Lung (tissue), 12 donors: ENCODE data around the gene CAVIN4. TPM values are rescaled to one million over a fixed set of nuclear protein-coding genes. Genes with fewer than 3 reads are reported as not detected.

Experiments used
- ATAC-seq: fragments of 200-7000 bp; cut with Tn5 transposase; one replicate; pipeline ENCODE4 v1.9.1; 2020; ENCODE audit warnings: moderate number of reproducible peaks; ENCODE audit not compliant: insufficient read depth, low FRiP score
- DNase-seq, 3 donors: peaks; one replicate each; pipeline ENCODE4 v3.0.0-alpha.2; 2013 to 2017
- H3K27ac ChIP-seq, 2 donors: one replicate each; pipeline ENCODE4 v1.5.1; 2013; ENCODE audit warnings: mild to moderate bottlenecking in 2 of 2, moderate library complexity in 2 of 2, control low read depth in 1 of 2, inconsistent platforms in 1 of 2, low read depth in 1 of 2, low read length in 1 of 2
- H3K27me3 ChIP-seq, 3 donors: one replicate each; pipeline ENCODE4 v1.5.1; 2013; ENCODE audit warnings: low read length in 2 of 3; ENCODE audit not compliant: control insufficient read depth in 3 of 3, insufficient read depth in 3 of 3
- H3K36me3 ChIP-seq, 4 donors: one replicate each; pipeline ENCODE4 v1.5.1; 2013; ENCODE audit warnings: low read length in 4 of 4, mild to moderate bottlenecking in 1 of 4, moderate library complexity in 1 of 4; ENCODE audit not compliant: control insufficient read depth in 4 of 4, insufficient read depth in 4 of 4
- H3K4me1 ChIP-seq, 5 donors: one replicate each; pipeline ENCODE4 v1.5.1; 2013; ENCODE audit warnings: low read length in 5 of 5, mild to moderate bottlenecking in 2 of 5, moderate library complexity in 1 of 5; ENCODE audit not compliant: control insufficient read depth in 5 of 5, insufficient read depth in 5 of 5
- H3K4me3 ChIP-seq: one replicate; pipeline ENCODE4 v1.5.1; 2013; ENCODE audit warnings: mild to moderate bottlenecking, control low read depth, moderate library complexity
- H3K9ac ChIP-seq, 2 donors: one replicate each; pipeline ENCODE4 v1.5.1; 2013; ENCODE audit warnings: low read length in 2 of 2, control low read depth in 1 of 2; ENCODE audit not compliant: insufficient read depth in 1 of 2
- H3K9me3 ChIP-seq, 4 donors: one replicate each; pipeline ENCODE4 v1.5.1; 2013; ENCODE audit warnings: low read length in 3 of 4, mild to moderate bottlenecking in 1 of 4, moderate library complexity in 1 of 4; ENCODE audit not compliant: control insufficient read depth in 4 of 4, insufficient read depth in 3 of 4
- WGBS, 2 donors: extraction: QIAGEN DNeasy Blood & Tissue Kit; methylation state at CpG; one replicate each; pipeline ENCODE4 v1.1.7; 2013; 5-methylcytosine and 5-hydroxymethylcytosine counted together
- polyA plus RNA-seq, 2 donors: library from polyadenylated mRNA; stranded (reverse); fragments of 200-250 nt; gene quantifications; one replicate each; pipeline ENCODE4 v1.2.1, GENCODE V29; 2013
- total RNA-seq, 2 donors: library from RNA; depleted of rRNA in 1 of 2; stranded (reverse); fragments of >200 nt in 1 of 2; gene quantifications; one replicate each; pipeline ENCODE4 v1.2.1, GENCODE V29; 2014 to 2021
- TF ChIP-seq, protein P1 (sequence below): IDR thresholded peaks from 2 replicates; pipeline ENCODE4 v1.5.1; 2012; ENCODE audit warnings: mild to moderate bottlenecking; ENCODE audit errors: control extremely low read depth, extremely low read depth
- donor health status: control.
- donor health status: control.
- donor health status: Bipolar disorder and iron deficiency.
- donor health status: healthy.
- donor health status: DM: yes; HTN: yes; CAD: no.

CAVIN4 gene
- total and polyA plus RNA-seq, 4 donors = 0.22 to 1.3 (median 0.48) TPM

DNA sequence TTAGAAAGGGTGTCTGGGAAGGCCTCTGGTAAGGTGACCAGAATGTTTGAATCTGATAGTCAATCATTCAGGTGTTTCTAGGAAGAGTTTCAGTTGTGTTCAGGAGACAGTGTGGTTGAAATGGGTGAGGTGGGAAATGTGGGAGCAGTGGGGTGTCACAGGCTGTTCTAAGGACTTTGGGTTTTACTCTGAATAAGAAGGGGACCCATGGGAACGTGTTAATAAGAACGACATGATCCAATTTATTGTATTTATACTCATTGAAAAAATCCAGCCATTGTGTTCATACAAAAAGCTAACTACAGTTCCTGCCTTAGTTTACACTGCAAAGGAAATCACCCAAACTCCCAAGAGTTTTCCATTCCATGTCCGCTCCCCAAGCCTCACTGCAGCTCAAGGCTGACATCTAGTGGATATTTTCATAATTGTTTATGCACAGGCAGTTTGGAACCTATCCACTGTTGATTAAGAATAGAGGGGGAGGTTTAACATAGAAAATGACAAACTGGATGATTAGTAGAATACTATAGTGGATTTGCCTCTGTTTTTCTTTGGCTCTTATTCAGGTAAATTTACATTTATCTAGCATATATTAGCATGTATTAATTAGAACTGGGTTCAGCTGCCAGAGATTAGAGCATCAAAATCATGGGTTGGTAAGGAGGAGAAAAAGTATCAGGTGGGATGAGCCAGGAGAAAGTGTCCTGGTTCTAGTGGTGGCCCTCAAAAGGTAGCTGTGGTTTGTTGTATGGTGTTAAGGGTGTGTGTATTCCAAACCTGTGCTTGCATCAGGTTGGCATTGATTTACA lies 17.7 kb downstream of the CAVIN4 start:
- no peaks in the 10 kb centered on the region for H3K36me3 ChIP-seq
- no peak overlapping the region for H3K27ac ChIP-seq
- H3K9me3 ChIP-seq = no peaks in the 10 kb centered on the region
- ATAC-seq = no peak
- 23 to 39% methylated on average over 3 of the region's 3 CpGs for WGBS, 2 donors
- DNase-seq = peak; percentile 67 to 84 (median 83)
- no peak overlapping the region for H3K9ac ChIP-seq
- TF ChIP-seq, protein P1, sequence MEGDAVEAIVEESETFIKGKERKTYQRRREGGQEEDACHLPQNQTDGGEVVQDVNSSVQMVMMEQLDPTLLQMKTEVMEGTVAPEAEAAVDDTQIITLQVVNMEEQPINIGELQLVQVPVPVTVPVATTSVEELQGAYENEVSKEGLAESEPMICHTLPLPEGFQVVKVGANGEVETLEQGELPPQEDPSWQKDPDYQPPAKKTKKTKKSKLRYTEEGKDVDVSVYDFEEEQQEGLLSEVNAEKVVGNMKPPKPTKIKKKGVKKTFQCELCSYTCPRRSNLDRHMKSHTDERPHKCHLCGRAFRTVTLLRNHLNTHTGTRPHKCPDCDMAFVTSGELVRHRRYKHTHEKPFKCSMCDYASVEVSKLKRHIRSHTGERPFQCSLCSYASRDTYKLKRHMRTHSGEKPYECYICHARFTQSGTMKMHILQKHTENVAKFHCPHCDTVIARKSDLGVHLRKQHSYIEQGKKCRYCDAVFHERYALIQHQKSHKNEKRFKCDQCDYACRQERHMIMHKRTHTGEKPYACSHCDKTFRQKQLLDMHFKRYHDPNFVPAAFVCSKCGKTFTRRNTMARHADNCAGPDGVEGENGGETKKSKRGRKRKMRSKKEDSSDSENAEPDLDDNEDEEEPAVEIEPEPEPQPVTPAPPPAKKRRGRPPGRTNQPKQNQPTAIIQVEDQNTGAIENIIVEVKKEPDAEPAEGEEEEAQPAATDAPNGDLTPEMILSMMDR = peak; percentile 71
- peaks cover 0 to 9% (median 0%) of the 10 kb centered on the region in 5 donors for H3K4me1 ChIP-seq
- H3K4me3 ChIP-seq = no peak overlapping the region
- H3K27me3 ChIP-seq = no peaks in the 10 kb centered on the region

DNA sequence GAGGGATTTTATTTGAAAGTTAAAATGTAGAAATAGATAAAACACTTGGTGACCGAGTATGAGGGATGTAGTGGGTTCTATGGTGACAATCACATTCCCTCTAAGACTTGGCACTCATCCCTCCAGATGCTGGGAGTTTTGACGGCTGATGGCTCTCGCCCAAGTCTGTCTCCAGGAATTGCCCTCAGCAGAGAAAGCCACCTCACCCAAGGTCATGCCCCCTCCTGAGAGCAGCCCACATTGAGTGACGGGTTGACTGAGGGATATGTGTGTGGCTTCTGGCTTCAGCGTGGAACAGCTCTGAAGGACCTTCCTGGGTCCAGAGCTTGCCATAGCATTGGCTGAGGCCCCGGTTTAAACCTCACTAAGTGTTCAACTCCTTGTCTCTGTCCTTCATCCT lies 19.4 kb downstream of the CAVIN4 start:
- TF ChIP-seq, protein P1 = no peak
- no peaks in the 10 kb centered on the region for H3K9me3 ChIP-seq
- WGBS, 2 donors = 46 to 61% methylated on average over 6 of the region's 6 CpGs
- no peak overlapping the region for H3K9ac ChIP-seq
- ATAC-seq (no peak), DNase-seq (no peak)
- H3K27me3 ChIP-seq = no peaks in the 10 kb centered on the region
- H3K27ac ChIP-seq = no peak overlapping the region
- no peak overlapping the region for H3K4me3 ChIP-seq
- peaks cover 0 to 9% (median 0%) of the 10 kb centered on the region in 5 donors for H3K4me1 ChIP-seq
- H3K36me3 ChIP-seq = no peaks in the 10 kb centered on the region

DNA sequence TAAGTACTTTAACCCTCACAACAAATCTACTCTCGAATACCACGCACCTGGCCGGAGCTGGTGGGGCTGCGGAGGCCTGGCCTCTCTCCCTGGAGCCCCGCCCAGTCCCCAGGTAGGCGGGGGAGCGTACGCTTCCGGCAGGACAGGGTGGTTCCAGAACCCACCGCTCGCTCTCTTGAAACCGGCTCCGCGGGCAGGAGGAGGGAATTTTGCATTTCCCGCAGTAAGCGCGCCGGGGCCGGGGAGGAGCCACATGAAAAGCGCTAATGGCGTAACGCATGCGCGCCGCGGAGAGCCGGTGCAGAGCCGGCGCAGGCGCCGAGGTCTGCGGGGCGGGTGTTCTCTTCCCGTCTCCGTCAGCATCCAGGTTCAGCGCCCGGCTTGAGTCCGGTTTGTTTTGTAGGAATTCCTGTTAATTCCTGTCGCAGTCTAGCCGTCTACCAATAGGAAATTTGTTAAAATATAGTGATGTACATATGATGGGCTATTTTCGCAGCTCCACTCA lies 20.8 kb downstream of the CAVIN4 start:
- peak overlapping the region in 1 of 2 donors; percentile 58 for H3K9ac ChIP-seq
- peaks cover 0 to 9% (median 0%) of the 10 kb centered on the region in 5 donors for H3K4me1 ChIP-seq
- TF ChIP-seq, protein P1 = no peak
- H3K36me3 ChIP-seq = no peaks in the 10 kb centered on the region
- DNase-seq (peak; percentile 81 to 89 (median 89)), ATAC-seq (peak; percentile 87)
- peak overlapping the region in 1 of 2 donors; percentile 54 for H3K27ac ChIP-seq
- no peaks in the 10 kb centered on the region for H3K9me3 ChIP-seq
- WGBS, 2 donors = 1% methylated on average over 41 of the region's 41 CpGs
- no peaks in the 10 kb centered on the region for H3K27me3 ChIP-seq
- peak overlapping the region; percentile 20 for H3K4me3 ChIP-seq
